GM19239 (cell line): ENCODE measurements around the gene ABHD8.

Experiments
- DNase-seq: peaks from one replicate; pipeline ENCODE4 v3.0.0; 2011; ENCODE audit warnings: low spot score; ENCODE audit not compliant: insufficient read length
- FAIRE-seq: peaks from 2 replicates; lab custom pipeline; 2011; peaks lifted over from hg19 to GRCh38; lab: Jason Lieb, UNC

The ABHD8 gene

GRCh38 chr19:17245535-17245984, 57.7 kb downstream of the ABHD8 start, which contains the start of gene NR2F6:
TSS of gene NR2F6 (minus strand) at chr19:17245919. CDS start at chr19:17245220, 699 bp downstream.
- FAIRE-seq (no peak), DNase-seq (peak; percentile 93)

GRCh38 chr19:17244618-17245534, 58.3 kb downstream of the ABHD8 start:
- DNase-seq (no peak), FAIRE-seq (no peak)

GRCh38 chr19:17243830-17244617, 59.2 kb downstream of the ABHD8 start:
- DNase-seq (no peak), FAIRE-seq (no peak)

- DNase-seq (no peak), FAIRE-seq (no peak)
Observed at GRCh38 chr19:17243211-17243829, 59.9 kb downstream of the ABHD8 start.

GRCh38 chr19:17242431-17243208, 60.6 kb downstream of the ABHD8 start:
- DNase-seq (no peak), FAIRE-seq (no peak)
